T-helper 1 cell treated with Interleukin-12 subunit alpha and Interleukin-12 subunit beta and Interleukin-4 antibody, amounts not matched to agents 30 ng/mL and 1 ng/mL, for 36 hours (primary cell): ENCODE measurements around the gene STK11IP. TPM values are rescaled to one million over a fixed set of nuclear protein-coding genes. Genes with fewer than 3 reads are reported as not detected.

Experiments used
- intact Hi-C: fragments of 100-400 bp; cut with micrococcal nuclease; formaldehyde crosslinking; loops from one replicate; pipeline ENCODE4 v1.15.1; 2024
- total RNA-seq: library from RNA; stranded (reverse); gene quantifications from 2 replicates; pipeline ENCODE4 v1.2.3, GENCODE V29; 2022

The STK11IP gene
- total RNA-seq, 1 donor from 2014 or later: 38.7 TPM

DNA sequence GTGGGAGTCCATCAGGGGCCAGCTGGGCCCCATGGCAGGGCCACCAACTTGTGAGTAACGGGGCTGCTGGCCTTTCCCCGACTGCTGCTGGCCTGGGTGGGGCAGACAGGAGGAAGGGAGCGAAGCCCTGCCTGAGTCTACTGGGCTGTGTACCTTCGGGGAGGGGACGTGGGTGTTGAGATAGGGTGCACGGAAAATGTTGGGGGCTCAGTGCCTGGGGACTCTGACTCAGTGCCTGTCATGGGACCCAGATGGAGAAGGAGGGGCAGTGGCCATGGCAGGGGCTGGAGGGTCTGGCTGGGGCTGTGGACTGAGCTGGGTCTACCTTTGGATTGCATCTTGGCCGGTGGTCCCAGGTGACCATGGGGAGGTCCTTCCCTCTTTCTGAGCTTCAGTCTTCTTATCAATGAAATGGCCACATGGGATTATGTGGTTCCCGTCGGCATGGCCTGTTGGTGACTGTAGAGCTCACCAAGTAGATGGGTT lies 33.8 kb downstream of the STK11IP start:
- intact Hi-C loops: no loop called here

DNA sequence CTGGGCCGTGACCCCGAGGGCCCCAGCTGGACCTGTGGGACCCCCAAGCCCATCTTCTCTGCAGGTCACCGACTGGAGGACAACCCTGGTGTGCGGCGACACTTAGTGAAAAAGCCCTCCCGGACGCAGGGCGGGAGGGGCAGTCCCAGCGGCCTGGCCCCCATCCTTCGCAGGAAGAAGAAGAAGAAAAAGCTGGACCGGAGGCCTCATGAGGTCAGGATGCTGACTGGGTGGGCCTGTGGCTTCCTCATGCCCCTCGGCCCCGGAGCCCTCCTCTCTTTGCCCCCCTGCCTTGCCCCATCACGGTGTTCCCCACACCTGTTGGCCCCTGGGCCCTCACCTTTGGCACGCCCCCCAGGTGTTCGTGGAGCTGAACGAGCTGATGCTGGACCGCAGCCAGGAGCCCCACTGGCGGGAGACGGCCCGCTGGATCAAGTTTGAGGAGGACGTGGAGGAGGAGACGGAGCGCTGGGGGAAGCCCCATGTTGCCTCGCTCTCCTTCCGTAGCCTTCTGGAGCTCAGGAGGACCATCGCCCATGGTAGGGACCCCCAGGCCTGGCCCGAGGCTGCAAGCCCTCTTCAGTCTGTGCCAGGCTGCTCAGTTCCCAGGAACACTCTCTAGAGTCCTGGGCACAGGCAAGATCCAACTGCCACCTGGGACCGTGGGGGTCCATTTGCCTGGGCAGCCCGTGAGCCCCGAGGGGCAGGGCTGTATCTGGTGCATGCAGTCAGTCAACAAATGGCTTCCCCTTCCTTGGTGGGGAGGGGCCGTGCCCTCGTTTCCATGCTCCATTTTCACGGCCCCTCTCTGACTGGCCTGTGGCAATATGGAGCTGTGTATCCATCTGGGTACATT lies 34.5 kb downstream of the STK11IP start:
- intact Hi-C loops: no loop called here

DNA sequence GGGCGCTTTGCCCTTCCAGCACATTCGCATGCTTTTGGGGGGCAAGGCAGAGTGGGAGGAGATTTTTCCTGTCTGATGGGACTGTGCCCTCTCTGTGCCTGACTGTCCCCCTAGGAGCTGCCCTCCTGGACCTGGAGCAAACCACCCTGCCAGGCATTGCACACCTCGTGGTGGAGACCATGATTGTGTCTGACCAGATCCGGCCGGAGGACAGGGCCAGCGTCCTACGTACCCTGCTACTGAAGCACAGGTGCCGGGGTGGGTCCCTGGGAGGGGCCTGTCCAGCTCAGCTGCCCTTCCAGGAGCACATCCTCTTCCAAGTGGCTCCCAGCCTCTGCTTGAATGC lies 35.1 kb downstream of the STK11IP start:
- intact Hi-C loops: no loop called here

- intact Hi-C loops: no loop called here
Observed at GRCh38 chr2:219633276-219634065, 35.8 kb downstream of the STK11IP start.

DNA sequence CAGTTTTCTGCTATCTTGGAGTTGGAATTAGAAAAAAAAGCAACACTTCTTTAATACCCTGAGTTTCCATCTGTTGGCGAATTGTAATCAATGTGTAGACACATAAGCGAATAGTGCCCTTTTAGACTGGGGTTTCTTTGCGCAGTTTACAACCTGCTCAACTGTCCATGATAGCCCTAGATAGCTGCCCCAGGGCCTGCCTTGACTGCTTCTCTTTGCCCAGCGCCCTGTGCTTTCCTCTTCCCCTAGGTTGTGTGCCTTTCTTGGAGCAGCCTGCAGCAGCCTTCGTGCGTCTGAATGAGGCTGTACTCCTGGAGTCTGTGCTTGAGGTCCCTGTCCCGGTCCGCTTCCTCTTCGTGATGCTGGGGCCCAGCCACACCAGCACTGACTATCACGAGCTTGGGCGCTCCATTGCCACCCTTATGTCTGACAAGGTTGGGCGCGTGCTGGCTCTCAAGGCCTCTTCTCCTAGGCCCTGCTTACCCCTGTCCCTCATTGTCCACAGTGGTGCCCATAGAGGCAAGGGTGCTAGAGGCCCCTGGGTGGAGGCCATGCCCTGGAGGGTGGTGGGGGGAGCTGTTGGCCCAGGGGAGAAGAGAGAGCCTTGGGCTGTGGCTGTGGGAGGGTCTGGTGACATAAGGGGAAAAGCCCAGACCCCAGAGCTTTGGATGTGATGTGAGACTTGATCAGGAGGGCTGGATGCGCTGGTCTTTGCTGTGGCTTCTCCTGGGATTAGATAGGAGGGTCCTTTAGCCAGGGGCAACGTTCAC lies 36.7 kb downstream of the STK11IP start:
- intact Hi-C loops: no loop called here

DNA sequence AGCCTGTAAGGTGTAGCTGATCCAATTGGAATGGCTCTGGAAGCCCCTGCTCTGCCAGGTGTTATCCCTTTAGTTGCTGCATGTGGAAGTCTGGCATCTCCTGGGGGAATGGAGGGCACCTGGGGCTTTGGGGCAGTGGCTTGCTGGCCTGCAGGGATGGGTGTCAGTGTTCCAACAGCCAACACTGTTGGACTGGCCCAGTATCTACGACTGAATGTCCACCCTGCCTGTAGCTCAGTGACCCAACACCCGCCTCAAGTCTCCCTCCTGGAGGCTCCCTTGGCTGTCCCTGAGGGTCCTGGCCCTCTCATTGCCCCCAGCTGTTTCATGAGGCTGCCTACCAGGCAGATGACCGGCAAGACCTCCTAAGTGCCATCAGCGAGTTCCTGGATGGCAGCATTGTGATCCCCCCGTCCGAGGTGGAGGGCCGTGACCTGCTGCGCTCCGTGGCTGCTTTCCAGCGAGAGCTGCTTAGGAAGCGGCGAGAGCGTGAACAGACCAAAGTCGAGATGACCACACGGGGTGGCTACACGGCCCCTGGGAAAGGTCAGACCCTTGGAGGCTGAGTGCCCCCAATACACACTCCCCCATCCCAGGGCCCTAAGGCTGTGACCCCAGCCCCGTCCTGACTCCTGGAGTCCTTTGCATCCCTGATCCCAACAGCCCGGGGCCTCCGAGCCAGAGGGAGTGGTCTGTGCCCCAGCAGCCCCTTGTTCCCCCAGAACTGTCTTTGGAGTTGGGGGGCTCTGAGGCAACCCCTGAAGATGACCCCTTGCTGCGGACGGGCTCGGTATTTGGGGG lies 37.5 kb downstream of the STK11IP start:
- intact Hi-C loops: no loop called here

- intact Hi-C loops: no loop called here
Observed at GRCh38 chr2:219636144-219636915, 38.7 kb downstream of the STK11IP start.

DNA sequence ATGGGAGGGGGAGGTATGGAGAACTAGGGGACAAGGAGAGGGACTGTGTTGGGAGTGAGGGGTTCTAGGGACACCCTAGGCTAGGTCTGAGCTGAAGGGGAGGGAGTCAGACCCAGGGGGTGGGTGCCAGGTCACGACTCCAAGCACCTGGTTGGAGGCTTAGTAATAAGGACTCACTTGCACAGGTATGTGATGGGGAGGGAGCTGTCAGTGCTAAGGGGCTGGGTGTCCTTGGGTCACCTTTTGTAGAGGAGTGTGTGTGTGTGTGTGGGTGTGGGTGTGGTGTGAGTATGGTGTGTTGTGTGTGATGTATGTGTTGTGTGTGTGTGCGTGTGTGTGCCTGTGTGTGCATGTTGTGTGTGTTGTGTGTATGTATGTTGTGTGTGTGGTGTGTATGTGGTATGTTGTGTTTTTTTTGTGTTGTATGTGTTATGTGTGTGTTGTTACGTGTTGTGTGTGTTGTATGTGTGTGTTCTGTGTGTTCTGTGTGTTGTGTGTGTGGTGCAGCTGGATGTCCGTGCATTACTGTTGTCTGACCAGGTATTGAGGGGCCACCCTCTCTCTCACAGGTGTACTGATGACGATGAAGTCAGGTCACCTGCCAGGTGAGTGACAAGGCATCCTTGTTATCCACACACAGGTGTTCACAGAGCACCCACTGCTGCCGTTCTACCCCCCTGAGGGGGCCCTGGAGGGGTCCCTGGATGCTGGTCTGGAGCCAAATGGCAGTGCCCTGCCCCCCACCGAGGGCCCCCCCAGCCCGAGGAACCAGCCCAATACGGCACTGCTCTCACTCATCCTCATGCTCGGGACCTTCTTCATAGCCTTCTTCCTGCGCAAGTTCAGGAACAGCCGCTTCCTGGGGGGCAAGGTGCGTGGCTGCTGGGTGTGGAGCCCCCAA lies 39.5 kb downstream of the STK11IP start:
- intact Hi-C loops: no loop called here

DNA sequence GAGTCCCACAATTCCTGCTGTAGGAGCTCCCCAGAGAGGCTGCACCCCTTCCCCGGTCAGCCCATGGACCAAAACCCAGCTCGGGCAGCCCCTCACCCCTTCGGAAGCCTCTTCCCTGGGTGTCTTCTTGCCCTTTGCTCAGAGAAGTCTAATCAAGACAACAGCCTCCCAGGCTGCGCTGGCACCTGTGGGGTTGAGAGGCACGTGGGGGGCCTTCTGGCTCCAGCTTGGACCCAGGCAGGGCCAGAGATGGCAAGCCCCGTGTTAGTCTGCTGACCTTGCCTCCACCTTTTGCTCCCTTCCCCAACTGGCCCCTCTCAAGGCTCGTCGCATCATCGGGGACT lies 40.2 kb downstream of the STK11IP start:
- intact Hi-C loops: no loop called here

DNA sequence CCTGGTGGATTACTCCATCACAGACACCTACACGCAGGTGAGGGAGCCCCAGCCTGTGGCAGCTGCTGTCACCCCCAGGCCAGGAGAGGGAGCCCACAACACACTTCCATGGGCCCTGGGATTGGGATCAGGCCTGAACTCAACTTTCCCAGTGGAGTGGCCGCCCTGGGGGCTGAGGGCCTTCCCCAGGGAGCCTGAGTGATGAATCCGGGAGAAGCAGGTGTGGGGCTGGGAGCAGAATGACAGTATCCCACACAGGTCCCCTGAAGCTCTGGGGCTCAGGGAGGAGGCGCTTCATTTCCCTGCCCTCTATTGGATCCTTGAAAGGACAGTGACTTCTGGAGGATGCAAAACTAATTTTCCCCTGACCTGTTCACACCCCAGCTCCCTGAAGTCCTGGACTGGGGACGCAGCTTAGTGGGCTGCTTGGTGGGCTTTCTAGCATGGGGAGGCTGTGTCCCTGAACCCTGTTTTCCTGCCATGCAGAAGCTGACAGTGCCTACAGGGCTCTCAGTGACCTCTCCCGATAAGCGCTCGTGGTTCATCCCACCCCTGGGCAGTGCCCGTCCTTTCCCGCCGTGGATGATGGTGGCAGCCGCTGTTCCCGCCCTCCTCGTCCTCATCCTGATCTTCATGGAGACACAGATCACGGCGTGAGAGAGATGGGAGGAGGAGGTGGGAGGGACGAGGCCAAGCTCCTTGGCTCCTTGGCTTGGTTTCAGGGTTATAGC lies 40.7 kb downstream of the STK11IP start:
- intact Hi-C loops: no loop called here

- intact Hi-C loops: no loop called here
Observed at GRCh38 chr2:219638948-219639755, 41.5 kb downstream of the STK11IP start.

DNA sequence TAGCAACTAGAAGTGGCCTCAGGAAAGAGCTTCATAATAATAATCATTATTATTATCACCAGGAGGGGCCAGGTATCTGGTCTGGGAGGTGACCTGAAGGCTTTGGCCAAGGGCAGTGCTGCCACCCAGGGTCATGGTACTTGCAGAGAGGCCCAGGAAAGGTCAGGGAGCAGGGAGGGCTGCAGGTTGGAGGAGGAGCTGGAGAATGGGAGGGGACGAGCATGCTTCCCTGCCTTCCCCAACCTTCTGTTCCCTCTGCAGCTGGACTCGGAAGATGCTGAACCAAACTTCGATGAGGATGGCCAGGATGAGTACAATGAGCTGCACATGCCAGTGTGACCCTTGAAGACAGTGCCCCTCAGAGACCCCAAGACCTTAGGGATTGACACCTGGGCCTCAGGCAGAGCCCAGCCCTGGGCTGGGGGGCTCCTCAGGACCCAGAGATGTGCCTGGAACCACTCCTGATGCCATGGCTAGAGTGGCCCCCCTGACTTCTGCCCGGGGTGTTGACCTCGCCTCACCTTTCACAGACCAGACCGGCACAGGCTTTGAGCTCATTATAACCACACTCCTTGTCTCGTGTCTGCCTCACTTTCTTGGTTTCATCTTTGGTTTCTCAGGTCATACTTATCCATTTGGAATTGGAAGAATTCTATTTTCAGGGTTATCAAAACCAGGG lies 43.9 kb downstream of the STK11IP start:
- intact Hi-C loops: loop anchor here (1.0 to 5.0 kb wide), 9 partner anchors 44 to 1931 kb away; partner anchors contain the start of genes EPHA4, GMPPA and STK11IP

- intact Hi-C loops: loop anchor here (1.0 to 5.0 kb wide), 9 partner anchors 45 to 1930 kb away; partner anchors contain the start of genes EPHA4, GMPPA and STK11IP
Observed at GRCh38 chr2:219642069-219642454, 44.4 kb downstream of the STK11IP start.

DNA sequence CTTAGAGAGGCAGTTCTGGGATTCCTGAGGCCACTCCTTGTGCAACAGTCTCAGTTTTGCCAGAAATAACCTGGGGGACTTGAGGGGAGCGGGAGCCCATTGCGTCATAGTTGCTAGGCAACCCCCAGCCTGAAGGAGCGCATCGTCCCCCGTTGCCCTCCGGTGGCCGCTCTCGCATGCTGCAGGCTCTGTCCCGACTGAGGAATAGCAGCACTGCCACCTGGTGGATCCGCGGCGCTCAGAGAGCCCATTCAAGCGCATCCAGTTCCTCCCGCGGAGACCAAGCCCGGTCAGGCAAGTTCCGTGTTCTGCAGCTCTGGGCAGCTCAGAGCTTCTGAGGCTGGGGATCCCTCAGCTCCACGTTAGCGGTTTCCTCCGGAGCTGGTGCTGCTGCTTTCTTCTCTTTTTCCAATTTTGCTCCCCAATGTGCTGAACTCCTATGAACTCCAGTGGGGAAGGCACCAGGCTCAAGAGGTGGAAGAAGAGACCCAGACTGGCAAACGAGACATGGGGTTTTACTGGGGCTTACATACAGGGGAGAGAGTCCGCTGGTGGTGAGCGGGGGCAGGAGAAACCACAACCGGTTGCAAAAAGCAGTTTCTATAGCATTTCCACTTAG lies 44.9 kb downstream of the STK11IP start:
- intact Hi-C loops: loop anchor here (1.0 to 5.0 kb wide), 9 partner anchors 45 to 1930 kb away; partner anchors contain the start of genes EPHA4, GMPPA and STK11IP

DNA sequence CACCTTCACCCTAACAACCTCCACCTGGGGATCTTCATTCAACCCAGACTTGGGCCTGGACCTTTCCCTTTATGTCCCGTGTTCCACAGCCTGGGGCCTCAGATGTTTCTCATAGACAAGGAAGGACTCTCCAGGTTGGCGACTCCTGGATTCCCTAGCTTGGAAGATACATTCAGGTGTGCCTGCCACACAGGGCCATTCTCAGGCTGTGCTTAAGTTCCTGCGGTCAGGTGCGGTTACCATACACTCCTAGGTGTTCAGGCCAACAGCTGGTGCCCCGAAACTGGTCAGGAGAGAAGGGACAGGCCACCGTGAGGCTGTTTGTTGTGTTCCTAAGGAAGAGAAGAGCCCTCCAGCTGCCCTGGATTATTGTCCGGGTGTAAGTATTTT lies 45.4 kb downstream of the STK11IP start:
- intact Hi-C loops: loop anchor here (2.0 to 5.0 kb wide), 3 partner anchors 90 to 1929 kb away; partner anchors contain the start of gene EPHA4

- intact Hi-C loops: loop anchor here (2.0 to 5.0 kb wide), 3 partner anchors 91 to 1928 kb away; partner anchors contain the start of gene EPHA4
Observed at GRCh38 chr2:219643788-219644398, 46.2 kb downstream of the STK11IP start.
